C4-2B (cell line): ENCODE results near the gene GJB3.
"Not testable (repeated sequence)": the region's sequence is repeated elsewhere in the genome, so short reads cannot be mapped to it uniquely, and the experiment has no call there.

Experiments used
- H3K27ac ChIP-seq: fragments of 450-650 bp; 2 replicates; pipeline ENCODE4 v1.5.1; 2017
- CTCF ChIP-seq: fragments of 450-650 bp; conservative IDR thresholded peaks from 2 replicates; pipeline ENCODE4 v1.5.1; 2017; ENCODE audit warnings: mild to moderate bottlenecking
- ZFX ChIP-seq: fragments of 450-650 bp; IDR thresholded peaks from 2 replicates; pipeline ENCODE4 v1.6.1; 2017

GJB3 gene

GRCh38 chr1:34795916-34796315, 14.9 kb downstream of the GJB3 start:
- no peak for TF ChIP-seq CTCF
- no peak overlapping the region for H3K27ac ChIP-seq

- no peak for TF ChIP-seq ZFX
- no peak for TF ChIP-seq CTCF
- no peak overlapping the region for H3K27ac ChIP-seq
These were observed 16.0 kb downstream of the GJB3 start for GRCh38 chr1:34796990-34797389.

GRCh38 chr1:34800214-34800613, 19.2 kb downstream of the GJB3 start:
- TF ChIP-seq ZFX (no peak), CTCF (no peak)
- no peak overlapping the region for H3K27ac ChIP-seq

- TF ChIP-seq CTCF (no peak), ZFX (no peak)
These were observed 22.8 kb downstream of the GJB3 start for GRCh38 chr1:34803770-34804169.

GRCh38 chr1:34806396-34806795, 25.4 kb downstream of the GJB3 start:
- no peak overlapping the region for H3K27ac ChIP-seq
- TF ChIP-seq CTCF, result no peak
- no peak for TF ChIP-seq ZFX

More at GRCh38 chr1:34803770-34804169, 22.8 kb downstream of the GJB3 start:
- H3K27ac ChIP-seq, result no peak overlapping the region

- no peak overlapping the region for H3K27ac ChIP-seq
- TF ChIP-seq ZFX, result no peak
- no peak for TF ChIP-seq CTCF
These were observed 27.2 kb downstream of the GJB3 start for GRCh38 chr1:34808051-34808810.

GRCh38 chr1:34810781-34811180, 29.8 kb downstream of the GJB3 start:
- H3K27ac ChIP-seq, result not testable (repeated sequence)

- TF ChIP-seq ZFX, result no peak
- TF ChIP-seq CTCF, result no peak
- H3K27ac ChIP-seq, result no peak overlapping the region
These were observed 35.3 kb downstream of the GJB3 start for GRCh38 chr1:34816332-34816731.
